SK-N-MC (cell line): ENCODE data around the gene FAM168A.

ENCODE experiments used
- EZH2 ChIP-seq: fragments of 200-600 bp; sonication (generic); IDR thresholded peaks from one replicate; pipeline ENCODE4 v1.6.1; 2017; ENCODE audit warnings: antibody characterized with exemption
- POLR2AphosphoS5 ChIP-seq: IDR thresholded peaks from 2 replicates; pipeline ENCODE4 v1.6.1; 2012; ENCODE audit warnings: mild to moderate bottlenecking, low read depth, low read length, borderline replicate concordance

GRCh38 chr11:73381589-73381988 is 216.3 kb downstream of the FAM168A start:
- TF ChIP-seq POLR2AphosphoS5 = no peak
- TF ChIP-seq EZH2 = no peak
